ENCODE measurements around the gene GCSAM.

Gene GCSAM

DNA sequence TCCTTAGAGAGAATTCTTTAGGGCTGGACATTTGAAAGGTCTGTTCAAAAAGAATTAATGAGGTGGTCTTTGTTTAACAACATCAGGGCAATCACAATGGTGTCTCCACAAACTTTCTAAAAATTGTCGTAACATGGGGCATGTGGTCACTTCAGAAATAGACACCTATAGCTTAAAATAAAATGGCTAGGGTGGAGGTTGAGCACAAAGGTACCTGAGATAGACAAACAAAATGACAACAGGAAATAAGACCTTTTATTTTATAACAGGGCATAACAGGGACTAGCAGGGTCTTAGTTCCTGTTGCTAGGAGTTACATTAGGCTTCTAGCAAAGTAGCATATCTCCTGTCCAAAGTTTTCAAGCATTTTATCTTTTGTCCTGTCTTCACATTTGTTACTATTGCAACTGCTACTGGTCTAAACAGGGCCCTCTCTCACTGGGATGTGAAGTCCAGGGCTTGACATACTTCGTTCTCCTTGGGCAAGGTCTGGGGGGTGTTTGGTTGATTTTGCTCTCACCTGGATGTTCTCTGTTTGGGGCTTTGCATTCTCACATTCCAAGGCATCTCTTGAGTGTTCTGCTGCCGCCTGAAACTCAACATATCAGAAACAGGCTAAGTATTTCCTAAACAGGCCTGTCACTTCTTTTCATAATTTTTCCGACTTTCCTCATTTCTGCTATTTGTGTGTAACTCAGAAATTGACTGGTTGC is 3.0 kb downstream of the GCSAM start:
- DNase-seq (ENCODE audit: low spot score) = no peak

DNA sequence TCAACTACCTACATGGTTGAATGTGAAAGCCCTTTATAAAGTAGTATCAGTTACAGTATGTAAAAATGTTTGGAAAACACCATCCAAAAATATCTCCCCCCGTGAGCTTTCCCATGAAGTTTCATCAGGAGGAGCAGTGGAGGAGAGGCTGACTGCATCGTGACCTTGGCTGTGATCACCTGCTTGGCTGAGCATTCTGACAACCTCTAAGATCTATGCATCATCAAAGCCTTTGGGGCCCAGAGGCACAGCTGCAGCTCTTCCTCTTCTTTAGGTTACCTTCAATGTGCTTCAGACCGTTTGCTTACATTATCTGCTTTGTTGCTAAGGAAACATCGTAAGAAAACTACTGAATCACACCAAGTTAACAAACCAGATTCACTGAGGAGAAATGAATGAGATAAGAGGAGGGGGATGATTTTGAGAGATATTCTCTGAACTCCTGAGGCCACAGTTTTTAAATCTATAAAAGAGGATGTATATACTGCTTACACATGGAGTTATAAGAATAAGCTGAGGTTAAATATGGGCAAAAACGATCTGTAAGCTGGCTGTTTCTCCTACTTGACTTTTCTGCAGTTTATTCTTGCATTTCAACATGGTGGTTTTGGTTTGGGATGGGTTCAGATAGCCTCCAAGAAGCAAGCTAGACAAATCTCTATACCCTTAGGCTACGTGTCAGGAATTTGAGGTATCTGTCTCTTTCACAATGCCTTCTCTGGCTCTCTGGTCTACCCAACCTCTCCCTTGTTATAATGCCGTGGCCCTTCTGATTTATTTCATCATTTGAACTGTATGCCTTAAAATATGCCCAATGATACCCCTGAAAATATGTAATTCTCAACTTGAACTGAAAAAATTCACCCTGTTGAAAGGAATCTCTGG is 4.0 kb downstream of the GCSAM start:
- peak; percentile 60 for DNase-seq (ENCODE audit: low spot score)

DNA sequence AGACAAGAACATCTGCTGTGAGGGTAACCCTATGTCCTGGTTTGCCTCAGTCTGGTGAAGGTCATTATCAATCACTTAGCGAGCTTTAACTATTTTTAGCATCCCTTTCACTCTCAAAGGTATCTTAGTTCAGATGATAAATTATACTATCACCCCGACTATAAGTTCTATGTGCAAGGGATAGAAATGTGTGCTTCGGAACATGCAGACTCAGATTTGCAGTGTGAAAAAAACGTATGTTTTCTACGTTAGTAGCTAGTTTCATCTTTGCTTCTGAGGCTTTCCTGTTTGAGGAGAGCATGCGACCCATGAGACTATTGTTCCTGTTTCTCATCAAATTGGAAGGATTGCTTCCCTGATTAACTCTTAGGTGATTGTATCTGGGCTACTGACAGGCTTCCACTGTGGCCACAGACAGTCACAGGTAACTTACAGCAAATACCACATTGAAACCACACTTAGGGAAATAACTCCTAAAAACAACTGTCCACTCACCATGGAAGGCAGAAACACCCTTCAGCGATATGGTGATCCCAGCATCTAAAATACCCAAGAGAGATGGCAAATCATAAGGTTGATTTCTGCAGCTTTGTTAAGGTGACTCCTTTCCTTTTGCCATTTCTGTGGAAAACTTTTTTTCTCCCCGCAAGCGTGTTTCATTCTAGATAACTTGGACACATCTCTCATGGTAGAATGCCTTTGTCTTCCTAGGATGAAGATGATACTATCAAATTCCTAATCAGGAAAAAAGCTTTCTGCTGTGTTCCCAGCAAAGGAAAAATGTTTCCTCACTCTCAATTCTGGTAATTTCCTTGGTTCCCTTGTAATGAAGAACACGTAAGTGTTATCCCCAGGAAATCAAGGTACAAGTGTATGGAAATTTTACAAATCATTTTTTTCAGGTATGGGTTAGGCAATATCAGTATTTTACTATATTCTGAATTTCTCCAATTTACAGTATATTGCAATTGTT is 5.2 kb downstream of the GCSAM start:
- no peak for DNase-seq (ENCODE audit: low spot score)

DNA sequence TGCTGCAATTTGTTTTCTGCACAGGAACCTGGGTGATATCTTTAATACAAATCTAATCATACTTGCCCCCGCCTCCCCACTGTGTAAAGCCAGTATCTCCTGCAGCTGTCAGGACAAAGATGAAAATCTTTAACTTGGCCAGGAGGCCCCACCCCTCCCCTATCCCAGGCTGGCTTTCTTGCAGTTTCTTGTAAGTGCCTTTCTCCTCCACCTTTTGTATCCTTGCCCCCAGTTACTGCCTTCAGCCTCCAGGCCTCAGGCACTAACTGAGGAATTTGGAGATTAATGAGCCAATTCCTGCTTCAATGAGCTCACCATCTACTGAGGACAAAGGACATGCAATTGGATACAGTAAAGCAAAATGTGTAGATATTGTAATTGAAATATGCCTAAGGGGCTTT is 6.5 kb downstream of the GCSAM start:
- peak; percentile 45 for DNase-seq (ENCODE audit: low spot score)

DNA sequence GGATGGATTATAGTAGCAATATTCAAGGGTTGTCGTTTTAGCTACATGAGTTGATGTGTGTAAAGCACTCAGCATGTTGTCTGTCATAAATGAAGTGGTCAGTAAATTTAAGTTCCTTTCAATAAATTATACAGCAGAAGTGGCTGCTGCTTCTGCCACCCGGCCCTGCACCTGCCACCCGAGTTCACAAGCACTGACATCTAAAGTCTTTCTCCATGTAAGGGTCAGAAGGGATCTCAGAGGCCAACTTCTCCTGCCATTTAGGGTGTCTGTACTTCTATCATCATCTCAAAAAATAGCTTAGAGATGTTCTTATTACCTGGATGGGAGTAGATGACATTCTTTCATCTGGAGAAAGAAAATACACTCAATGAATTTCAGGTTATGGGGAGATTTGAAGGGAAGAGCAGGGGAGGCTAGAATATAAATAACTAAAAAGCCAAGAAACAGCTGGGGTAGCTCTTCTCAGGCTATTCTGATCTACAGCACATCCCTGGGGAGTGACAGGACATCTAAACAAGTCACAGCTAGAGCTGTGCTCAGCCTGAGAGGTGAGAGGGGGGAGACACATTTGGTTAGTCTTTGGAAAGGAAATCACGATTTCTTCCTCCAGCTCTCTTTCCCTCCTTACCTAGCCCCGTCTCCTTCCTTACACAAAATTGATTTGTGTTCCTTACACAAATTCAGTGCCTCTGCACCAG is 8.0 kb downstream of the GCSAM start:
- DNase-seq (ENCODE audit: low spot score) = no peak

DNA sequence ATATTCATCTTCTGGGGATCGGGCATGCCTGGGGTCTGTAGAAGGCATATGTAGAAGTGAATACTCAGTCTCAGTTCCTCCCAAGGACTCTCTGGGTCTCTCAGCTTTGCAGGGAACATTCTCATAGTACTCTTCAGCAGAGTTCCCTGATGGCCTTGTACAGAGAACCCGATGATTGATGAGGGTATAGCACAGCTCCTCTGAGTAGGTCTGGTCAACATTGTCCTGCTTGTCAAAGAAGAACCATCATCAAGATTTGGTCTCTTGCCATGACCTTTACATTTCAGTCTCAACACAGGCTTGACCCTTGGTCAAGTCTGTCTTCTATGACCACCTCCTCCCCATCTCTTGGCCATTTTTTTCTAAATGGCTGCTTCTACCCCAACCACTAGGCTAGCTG is 9.5 kb downstream of the GCSAM start:
- no peak for DNase-seq (ENCODE audit: low spot score)

DNA sequence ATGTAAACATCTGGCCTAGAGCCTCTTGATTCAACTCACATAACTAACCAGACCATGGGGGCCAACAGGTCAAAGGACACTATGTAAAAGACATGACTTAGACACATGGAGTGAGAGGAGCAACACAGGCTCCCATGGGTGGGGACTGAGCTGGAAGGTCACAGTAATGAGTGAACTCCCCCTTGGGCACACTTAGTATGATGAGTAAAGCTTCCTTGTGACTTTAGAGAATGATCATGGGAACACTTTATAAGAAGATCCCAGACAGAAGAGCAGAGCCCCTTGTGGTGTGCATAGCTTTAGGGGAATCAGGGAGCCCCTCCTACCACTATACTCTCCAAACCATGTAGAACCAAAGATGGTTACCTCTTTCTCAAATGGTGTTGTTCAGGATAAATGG is 10.2 kb downstream of the GCSAM start:
- DNase-seq (ENCODE audit: low spot score) = no peak

DNA sequence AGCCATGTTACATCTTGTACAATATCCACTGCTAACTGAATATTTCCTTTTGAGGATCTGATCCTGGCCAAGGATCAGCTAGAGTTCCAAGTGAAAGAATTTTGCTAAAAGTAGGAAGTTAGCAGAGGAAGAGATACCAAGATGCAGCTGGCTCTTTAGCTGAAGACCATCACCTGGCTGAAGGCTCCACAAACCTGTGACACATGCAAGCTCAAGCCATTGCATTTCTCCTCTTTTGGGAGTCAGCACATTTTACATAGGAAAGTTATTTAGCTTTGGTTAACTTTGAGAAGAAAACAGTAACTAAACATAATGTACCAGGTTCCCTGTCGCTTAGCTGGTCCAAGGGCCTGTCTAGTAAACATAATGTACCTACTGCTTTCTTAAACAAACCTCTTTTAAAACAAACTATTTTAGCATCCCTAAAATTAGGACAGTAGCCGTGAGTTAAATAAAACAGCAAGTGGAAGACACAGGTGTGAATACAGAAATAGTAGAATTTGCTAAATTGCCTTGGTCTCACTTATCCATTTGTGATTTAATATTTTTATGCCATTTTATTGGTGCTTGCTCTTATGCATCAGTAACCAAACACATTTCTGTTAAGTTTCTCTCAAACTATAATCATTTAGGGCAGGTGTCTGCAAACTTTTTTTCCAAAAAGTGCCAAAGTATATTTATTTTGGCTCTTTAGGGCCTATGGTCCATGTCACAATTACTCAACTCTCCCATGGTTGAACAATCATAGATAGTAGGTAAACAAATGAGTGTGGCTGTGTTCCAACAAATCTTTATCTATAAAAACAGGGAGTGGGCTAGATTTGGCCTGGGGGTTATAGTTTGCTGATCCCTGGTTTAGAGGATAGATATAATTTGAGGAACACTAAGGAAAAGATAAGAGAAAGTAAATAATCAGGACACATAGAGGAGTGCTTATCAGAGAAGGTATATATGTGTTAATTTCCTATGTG is 11.2 kb downstream of the GCSAM start:
- DNase-seq (ENCODE audit: low spot score) = no peak

DNA sequence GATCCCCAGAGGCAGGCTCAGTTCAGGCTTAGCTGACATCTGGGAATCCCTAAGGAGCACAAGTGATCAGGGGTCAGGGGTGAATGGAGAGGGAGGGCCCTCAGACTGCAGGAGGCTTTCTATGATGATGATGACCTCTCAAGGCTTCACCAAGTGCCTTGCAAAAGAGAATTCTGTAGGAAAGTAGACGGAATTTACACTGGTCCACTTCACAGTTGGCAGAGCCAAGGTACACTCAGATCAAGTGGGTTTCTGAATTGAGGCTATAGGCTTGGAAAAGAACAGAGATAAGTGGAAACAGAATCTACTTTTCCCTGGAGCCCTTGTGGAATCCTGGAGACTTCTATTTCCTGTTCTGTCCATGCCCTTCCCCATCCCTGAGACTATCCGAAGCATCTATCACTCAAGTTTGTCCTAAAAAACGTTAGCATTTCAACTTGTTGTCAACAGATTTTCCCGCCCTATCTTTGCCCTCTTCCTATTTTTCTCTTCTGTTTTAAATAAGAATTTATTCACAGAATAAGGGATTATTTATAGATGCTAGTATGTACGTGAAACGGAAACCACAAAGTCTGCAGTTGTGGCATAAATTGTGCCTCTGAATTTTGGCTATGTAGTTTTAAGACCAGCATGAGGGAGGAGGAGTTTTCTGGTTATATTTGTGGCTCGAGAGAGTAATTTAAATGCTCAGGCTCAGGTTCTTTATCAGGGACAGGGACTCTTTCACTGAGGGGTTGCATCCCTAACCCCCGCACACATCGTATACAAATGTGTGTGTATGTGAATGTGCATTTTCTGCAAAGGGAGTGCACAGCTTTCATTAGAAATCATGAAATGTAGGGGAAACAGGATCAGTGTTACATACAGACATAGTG is 12.8 kb downstream of the GCSAM start:
- no peak for DNase-seq (ENCODE audit: low spot score)

DNA sequence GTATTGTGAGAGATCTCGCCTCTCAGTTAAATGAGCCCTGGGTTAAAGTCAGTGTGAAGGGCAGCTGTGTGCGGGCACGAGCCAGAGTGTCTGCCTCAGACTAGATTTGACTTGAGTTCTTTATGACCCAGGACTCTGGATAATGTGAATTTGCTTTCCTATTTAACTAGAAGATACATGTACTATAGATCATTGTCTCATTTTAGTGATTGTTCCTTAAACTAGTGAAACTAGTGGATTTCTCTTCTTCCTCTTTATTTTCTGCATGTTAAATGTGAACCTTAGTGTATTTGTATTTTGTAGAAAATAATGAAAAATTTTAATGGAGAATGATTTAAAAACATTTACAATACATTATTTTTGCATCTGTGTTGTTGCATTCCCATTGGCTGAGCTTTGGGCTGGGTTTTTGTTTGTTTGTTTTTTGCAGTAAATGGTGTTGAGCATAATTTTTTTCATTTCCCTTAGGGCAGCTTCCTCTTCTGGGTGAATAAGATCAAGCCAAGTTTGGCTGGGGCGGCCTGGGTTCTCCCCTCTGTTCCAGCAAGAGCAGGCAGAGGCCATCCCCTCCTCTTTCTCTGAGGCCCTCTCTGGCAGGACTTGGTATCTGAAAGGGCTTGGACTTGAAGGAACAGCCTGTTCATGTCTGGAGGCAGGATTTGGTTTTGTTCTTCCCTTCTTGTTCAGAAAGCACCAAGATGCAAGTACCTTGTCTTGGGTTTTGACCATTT is 15.0 kb downstream of the GCSAM start:
- no peak for DNase-seq (ENCODE audit: low spot score)

DNA sequence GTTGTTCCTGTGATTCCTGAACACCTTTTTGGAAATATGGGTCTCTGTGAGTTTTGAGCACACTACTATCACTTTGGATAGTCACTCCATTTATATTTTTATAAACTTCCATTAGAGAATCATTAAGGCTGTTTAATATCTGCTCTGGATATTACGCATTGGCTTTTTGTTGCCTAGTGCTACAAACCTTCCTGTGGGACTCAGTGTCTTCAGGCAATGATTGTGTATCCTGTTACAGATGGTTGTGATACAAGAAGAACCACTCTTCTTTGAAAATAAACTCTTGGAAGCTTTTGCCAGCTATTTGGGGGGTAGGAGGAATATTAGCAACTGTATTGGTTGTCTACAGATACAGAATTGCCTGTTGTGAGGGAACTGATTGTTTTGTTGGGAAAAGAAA is 15.6 kb downstream of the GCSAM start:
- DNase-seq (ENCODE audit: low spot score) = no peak

DNA sequence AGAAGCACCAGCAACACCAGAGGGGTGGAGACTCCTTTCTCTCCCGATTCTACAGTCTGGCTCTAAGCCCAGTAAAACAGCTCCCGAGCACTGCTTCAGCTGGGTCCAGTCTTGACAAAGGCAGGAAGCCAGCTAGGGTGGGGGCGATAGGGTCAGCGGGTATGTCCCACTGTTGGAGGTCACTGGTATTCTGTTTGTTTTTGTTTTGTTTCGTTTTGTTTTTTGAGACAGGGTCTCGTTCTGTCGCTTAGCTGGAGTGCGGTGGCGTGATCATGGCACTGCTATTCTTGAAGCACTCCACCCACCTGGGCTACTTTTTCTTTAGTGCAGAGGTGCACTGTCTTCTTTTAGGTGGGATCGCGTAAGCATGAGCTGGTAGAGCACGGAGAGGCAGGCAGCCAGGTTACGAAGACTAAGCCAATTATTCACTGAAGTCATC is 16.3 kb downstream of the GCSAM start:
- DNase-seq (ENCODE audit: low spot score) = no peak

DNA sequence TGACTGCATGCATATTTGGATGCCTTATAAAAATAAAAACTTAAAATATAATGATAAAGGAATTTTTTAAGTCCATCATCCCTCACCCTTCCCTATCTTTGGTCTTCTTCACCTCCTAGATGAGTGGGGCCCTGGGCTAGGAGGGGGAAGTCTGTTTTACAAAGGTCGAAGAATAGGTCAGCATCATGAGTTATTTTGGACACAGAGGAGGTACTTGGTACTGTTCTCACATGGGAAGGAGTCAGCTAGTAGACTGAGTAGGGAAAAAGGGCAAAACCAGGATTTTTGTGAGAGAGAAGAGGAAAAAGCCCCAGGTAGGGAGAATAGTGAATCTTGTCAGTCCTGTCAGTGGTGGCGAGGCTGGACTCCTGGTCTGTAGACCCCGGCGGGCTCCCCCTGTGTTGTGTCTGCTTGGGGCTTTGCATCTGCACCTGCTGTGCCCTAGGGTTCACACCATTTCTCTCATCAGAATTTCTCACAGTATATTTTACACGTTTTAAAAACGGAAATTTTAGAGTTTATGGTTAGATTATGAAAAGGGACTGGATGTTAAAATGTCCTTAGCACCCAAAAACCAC is 17.2 kb downstream of the GCSAM start:
- no peak for DNase-seq (ENCODE audit: low spot score)

DNA sequence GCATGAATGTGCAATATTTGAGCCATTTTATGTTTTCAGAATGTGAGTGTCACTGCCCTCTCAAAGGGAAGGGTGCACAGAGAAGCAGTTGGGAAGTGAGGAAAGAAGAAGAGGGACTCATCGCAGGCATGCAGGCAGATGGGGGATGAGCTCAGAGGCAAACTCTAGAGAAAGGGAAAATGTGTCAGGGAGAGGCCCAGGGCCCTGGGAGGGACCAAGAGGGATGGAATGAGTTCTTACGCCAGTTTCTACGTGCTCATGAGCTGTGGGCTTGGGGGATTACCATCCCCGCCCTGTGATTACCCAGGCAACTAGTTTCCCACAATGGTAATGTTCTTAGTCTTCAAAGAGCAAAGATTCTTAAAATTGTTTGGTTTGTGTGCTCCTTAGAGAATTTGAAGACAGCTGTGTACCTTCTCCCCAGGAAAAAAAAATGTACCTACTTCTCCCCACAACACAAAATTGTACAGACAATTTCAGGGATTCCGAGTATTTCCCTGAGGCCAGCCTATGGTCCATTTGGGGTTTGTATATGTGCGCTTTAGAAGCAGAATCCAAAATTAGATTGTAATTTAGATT is 17.8 kb downstream of the GCSAM start:
- DNase-seq (ENCODE audit: low spot score) = peak; percentile 21

DNA sequence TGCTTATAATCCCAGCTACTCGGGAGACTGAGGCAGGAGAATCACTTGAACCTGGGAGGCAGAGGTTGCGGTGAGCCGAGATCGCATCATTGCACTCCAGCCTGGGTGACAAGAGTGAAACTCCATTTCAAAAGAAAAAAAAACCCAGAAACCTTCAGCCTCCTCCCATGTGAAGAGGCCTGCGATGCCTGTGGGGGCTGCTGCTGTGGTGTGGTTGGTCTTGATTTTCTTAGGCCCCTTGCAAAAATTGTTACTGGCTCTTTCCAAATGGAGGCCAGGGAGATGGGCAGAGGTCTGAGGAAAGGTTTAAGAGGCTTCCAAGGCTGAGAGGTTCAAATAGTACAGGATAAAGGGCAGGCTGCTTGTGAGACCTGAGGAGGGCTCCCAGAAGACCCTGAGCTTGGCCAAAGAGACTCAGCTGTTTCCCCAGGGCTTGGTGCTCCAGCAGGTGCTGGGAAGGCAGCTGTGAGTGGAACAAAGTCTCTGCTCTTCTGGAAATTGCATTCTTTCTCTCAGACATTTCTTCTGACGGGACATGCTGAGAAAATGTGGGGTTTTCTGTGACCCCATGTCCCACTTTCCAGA is 18.4 kb downstream of the GCSAM start:
- no peak for DNase-seq (ENCODE audit: low spot score)

DNA sequence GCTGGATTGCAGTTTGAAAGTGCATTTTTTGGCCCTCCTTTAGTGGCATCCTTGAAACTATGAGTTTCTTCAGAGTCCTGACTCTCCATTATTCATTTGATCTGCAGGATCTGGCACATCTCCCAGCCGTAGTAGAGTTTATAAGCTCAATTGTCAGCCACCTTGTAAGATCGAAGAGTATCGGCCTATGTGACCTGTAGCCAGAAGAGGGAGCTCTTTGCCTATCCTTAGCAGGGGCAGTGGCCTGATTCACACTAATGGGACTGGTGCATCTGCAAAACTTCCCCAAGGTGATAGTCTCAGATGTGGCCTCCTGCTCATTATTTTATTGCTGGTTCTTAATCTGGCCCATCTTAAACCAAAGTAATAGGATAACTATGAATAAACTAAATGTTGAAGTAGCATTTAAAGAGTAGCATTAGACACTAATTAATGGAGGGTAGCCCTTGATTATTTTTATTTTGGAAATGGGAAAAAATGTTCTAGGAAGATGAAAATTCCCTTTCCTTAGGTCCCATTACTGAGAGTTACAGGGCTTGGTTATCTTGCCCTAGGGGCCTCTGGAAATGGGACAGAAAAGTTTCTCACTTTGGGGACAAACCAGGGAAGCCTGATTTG is 21.2 kb downstream of the GCSAM start:
- DNase-seq (ENCODE audit: low spot score) = peak; percentile 82

DNA sequence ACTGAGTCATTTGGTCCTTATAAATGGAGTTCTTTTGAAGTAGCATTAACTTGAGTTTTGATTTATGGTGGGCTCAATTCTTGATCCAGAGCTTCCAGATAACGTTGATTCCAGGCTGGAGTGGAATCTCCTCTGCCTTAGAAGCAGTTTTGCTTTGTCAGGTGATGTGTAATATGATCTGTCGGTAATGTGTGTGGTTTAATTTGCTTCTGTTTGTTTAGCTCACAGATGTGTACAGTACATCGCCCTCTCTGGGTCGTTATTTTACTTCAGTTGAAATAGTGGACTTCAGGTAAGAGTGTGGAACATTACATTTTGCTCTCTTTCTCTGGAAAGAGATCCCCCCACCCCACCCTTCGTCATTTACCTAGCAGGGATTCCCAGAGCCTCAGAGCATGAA is 23.7 kb downstream of the GCSAM start:
- DNase-seq (ENCODE audit: low spot score) = no peak
